ENCODE data around the gene RBP3. TPM values are rescaled to one million over a fixed set of nuclear protein-coding genes. Genes with fewer than 3 reads are reported as not detected.

RBP3 gene
- total and polyA plus RNA-seq, 8 donors: not detected

GRCh38 chr10:47401874-47402640 is 53.9 kb downstream of the RBP3 start:
- TF ChIP-seq CTCF (IDR thresholded peaks at IDR 0.05): no peak
- Histone ChIP-seq H3K27me3 (no peaks in the 10 kb centered on the region), H3K9me3 (no peaks in the 10 kb centered on the region), H3K27ac (no peak overlapping the region), H3K4me3 (no peak overlapping the region), H3K4me1 (no peaks in the 10 kb centered on the region), H3K36me3 (no peaks in the 10 kb centered on the region)
- no peak for ATAC-seq
- WGBS, 2 donors: 75 to 84% methylated on average over 10 of the region's 10 CpGs
- DNase-seq: no peak
- no peak for FAIRE-seq
- intact Hi-C loops (cut with DNase I): no loop called here

- no peaks in the 10 kb centered on the region for H3K27me3 ChIP-seq
- peak; percentile 43 to 83 (median 73) for ATAC-seq
- TF ChIP-seq CTCF (IDR thresholded peaks at IDR 0.05): no peak
- no peaks in the 10 kb centered on the region for H3K9me3 ChIP-seq
- no peaks in the 10 kb centered on the region for H3K36me3 ChIP-seq
- no peaks in the 10 kb centered on the region for H3K4me1 ChIP-seq
- no peak overlapping the region for H3K4me3 ChIP-seq
- intact Hi-C loops (cut with DNase I): no loop called here
- no peak overlapping the region for H3K27ac ChIP-seq
- DNase-seq: peak in 2 of 6 donors; percentile 28 to 49
- FAIRE-seq: no peak
- WGBS, 2 donors: 69 to 70% methylated on average over 4 of the region's 4 CpGs
Measured at GRCh38 chr10:47402641-47403301, 54.6 kb downstream of the RBP3 start.

GRCh38 chr10:47403446-47404318 is 55.5 kb downstream of the RBP3 start:
- peak in 1 of 6 donors; percentile 47 for DNase-seq
- 74 to 83% methylated on average over 6 of the region's 6 CpGs for WGBS, 2 donors
- FAIRE-seq: no peak
- H3K9me3 ChIP-seq: no peaks in the 10 kb centered on the region
- intact Hi-C loops (cut with DNase I): no loop called here
- no peaks in the 10 kb centered on the region for H3K36me3 ChIP-seq
- no peak overlapping the region for H3K4me3 ChIP-seq
- H3K27me3 ChIP-seq: no peaks in the 10 kb centered on the region
- H3K4me1 ChIP-seq: no peaks in the 10 kb centered on the region
- no peak for TF ChIP-seq CTCF (IDR thresholded peaks at IDR 0.05)
- ATAC-seq: no peak
- H3K27ac ChIP-seq: no peak overlapping the region

GRCh38 chr10:47404446-47404845 is 56.3 kb downstream of the RBP3 start:
- DNase-seq (peak in 1 of 6 donors; percentile 42), FAIRE-seq (no peak)
- 86 to 88% methylated on average over 5 to 6 of the region's 6 CpGs for WGBS, 2 donors

More at GRCh38 chr10:47404446-47404845, 56.3 kb downstream of the RBP3 start:
- Histone ChIP-seq H3K27me3 (no peaks in the 10 kb centered on the region), H3K9me3 (no peaks in the 10 kb centered on the region), H3K4me3 (no peak overlapping the region), H3K36me3 (no peaks in the 10 kb centered on the region), H3K4me1 (no peaks in the 10 kb centered on the region), H3K27ac (no peak overlapping the region)
- TF ChIP-seq CTCF (IDR thresholded peaks at IDR 0.05): no peak
- no peak for ATAC-seq
- intact Hi-C loops (cut with DNase I): no loop called here

Data from pancreas (tissue), 10 donors.